DMS79 (cell line): ENCODE data around the gene FBXW8.

Experiments
- DNase-seq: peaks from one replicate; lab custom pipeline; 2025; lab: John Stamatoyannopoulos, UW

The FBXW8 gene

GRCh38 chr12:117037289-117038022 lies 126.7 kb downstream of the FBXW8 start:
- DNase-seq, result no peak

GRCh38 chr12:117038023-117038680 lies 127.4 kb downstream of the FBXW8 start:
- no peak for DNase-seq

- DNase-seq, result no peak
Measured at GRCh38 chr12:117038919-117039318, 128.2 kb downstream of the FBXW8 start.

GRCh38 chr12:117039891-117040309 lies 129.2 kb downstream of the FBXW8 start:
- DNase-seq, result no peak

GRCh38 chr12:117040496-117040895 lies 129.7 kb downstream of the FBXW8 start:
- no peak for DNase-seq

GRCh38 chr12:117041798-117042170 lies 131.0 kb downstream of the FBXW8 start:
- no peak for DNase-seq

- no peak for DNase-seq
Measured at GRCh38 chr12:117042171-117042842, 131.6 kb downstream of the FBXW8 start.

GRCh38 chr12:117042862-117043261 lies 132.1 kb downstream of the FBXW8 start:
- DNase-seq, result no peak

- DNase-seq, result no peak
Measured at GRCh38 chr12:117044311-117044710, 133.6 kb downstream of the FBXW8 start.

GRCh38 chr12:117044790-117045159 lies 134.0 kb downstream of the FBXW8 start:
- DNase-seq, result no peak

GRCh38 chr12:117045160-117046010 lies 134.6 kb downstream of the FBXW8 start:
- peak; percentile 75 for DNase-seq

GRCh38 chr12:117046011-117046369 lies 135.2 kb downstream of the FBXW8 start:
- peak; percentile 59 for DNase-seq

GRCh38 chr12:117046425-117046824 lies 135.7 kb downstream of the FBXW8 start:
- DNase-seq, result no peak

- DNase-seq, result no peak
Measured at GRCh38 chr12:117046861-117047530, 136.2 kb downstream of the FBXW8 start.

- DNase-seq, result no peak
Measured at GRCh38 chr12:117047810-117048584, 137.2 kb downstream of the FBXW8 start.

GRCh38 chr12:117048585-117048904 lies 137.8 kb downstream of the FBXW8 start:
- no peak for DNase-seq

GRCh38 chr12:117049295-117049694 lies 138.5 kb downstream of the FBXW8 start:
- DNase-seq, result no peak

GRCh38 chr12:117050060-117050459 lies 139.3 kb downstream of the FBXW8 start:
- DNase-seq, result no peak

- DNase-seq, result no peak
Measured at GRCh38 chr12:117051380-117051779, 140.6 kb downstream of the FBXW8 start.

- DNase-seq, result no peak
Measured at GRCh38 chr12:117052386-117053049, 141.8 kb downstream of the FBXW8 start.

GRCh38 chr12:117053050-117053400 lies 142.3 kb downstream of the FBXW8 start:
- no peak for DNase-seq
